Sigmoid colon (tissue), 4 donors: ENCODE results near the gene UVRAG.

Experiments used
- CTCF ChIP-seq, 4 experiments: fragments of 450-650 bp in 3 of 4; fragments of 200-600 bp in 1 of 4; IDR thresholded peaks; one replicate each; pipeline ENCODE4 v1.5.1; 2016 to 2019; ENCODE audit warnings: antibody characterized with exemption in 4 of 4, mild to moderate bottlenecking in 3 of 4, moderate library complexity in 2 of 4
- EP300 ChIP-seq, 4 donors: sonication (generic); formaldehyde crosslinking; IDR thresholded peaks; one replicate each; pipeline ENCODE4 v1.6.1; 2017; ENCODE audit warnings: antibody characterized with exemption in 4 of 4
- POLR2A ChIP-seq, 2 donors: fragments of 450-650 bp; IDR thresholded peaks; one replicate each; pipeline ENCODE4 v1.6.1; 2016; ENCODE audit warnings: antibody characterized with exemption in 2 of 2, mild to moderate bottlenecking in 2 of 2, moderate library complexity in 2 of 2
- POLR2AphosphoS5 ChIP-seq, 4 donors: sonication (generic); formaldehyde crosslinking; IDR thresholded peaks; one replicate each; pipeline ENCODE4 v1.6.1; 2017; ENCODE audit warnings: antibody characterized with exemption in 4 of 4

GRCh38 chr11:75820645-75821044 is 5.6 kb downstream of the UVRAG start:
- TF ChIP-seq CTCF (IDR thresholded peaks at IDR 0.05) (no peak), EP300 (IDR thresholded peaks at IDR 0.05) (no peak), POLR2AphosphoS5 (IDR thresholded peaks at IDR 0.05) (no peak), POLR2A (IDR thresholded peaks at IDR 0.05) (no peak)
